ENCODE results near the gene STAC3.

- no peak for TF ChIP-seq SUZ12 (IDR thresholded peaks at IDR 0.05)
- no peak for TF ChIP-seq NFRKB (IDR thresholded peaks at IDR 0.05)
- no peak for TF ChIP-seq PKNOX1 (IDR thresholded peaks at IDR 0.05)
- TF ChIP-seq BHLHE40 (IDR thresholded peaks at IDR 0.05; ENCODE audit: borderline replicate concordance) = no peak
- TF ChIP-seq ELF4 (IDR thresholded peaks at IDR 0.05) = no peak
Observed at GRCh38 chr12:57214398-57214781, 36.6 kb downstream of the STAC3 start.

Measured in HEK293T (cell line).